Articular chondrocyte of knee joint (primary cell): ENCODE measurements around the gene RFTN1. TPM values are rescaled to one million over a fixed set of nuclear protein-coding genes. Genes with fewer than 3 reads are reported as not detected.

Experiments used
- total RNA-seq: library from RNA; depleted of rRNA; stranded (reverse); fragments of >200 nt; gene quantifications from 2 replicates; pipeline ENCODE4 v1.2.3, GENCODE V29; 2012

The RFTN1 gene, protein sequence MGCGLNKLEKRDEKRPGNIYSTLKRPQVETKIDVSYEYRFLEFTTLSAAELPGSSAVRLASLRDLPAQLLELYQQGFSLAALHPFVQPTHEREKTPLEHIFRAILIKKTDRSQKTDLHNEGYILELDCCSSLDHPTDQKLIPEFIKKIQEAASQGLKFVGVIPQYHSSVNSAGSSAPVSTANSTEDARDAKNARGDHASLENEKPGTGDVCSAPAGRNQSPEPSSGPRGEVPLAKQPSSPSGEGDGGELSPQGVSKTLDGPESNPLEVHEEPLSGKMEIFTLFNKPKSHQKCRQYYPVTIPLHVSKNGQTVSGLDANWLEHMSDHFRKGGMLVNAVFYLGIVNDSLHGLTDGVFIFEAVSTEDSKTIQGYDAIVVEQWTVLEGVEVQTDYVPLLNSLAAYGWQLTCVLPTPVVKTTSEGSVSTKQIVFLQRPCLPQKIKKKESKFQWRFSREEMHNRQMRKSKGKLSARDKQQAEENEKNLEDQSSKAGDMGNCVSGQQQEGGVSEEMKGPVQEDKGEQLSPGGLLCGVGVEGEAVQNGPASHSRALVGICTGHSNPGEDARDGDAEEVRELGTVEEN
- total RNA-seq = 48.1 and 108 TPM in 2 replicates

DNA sequence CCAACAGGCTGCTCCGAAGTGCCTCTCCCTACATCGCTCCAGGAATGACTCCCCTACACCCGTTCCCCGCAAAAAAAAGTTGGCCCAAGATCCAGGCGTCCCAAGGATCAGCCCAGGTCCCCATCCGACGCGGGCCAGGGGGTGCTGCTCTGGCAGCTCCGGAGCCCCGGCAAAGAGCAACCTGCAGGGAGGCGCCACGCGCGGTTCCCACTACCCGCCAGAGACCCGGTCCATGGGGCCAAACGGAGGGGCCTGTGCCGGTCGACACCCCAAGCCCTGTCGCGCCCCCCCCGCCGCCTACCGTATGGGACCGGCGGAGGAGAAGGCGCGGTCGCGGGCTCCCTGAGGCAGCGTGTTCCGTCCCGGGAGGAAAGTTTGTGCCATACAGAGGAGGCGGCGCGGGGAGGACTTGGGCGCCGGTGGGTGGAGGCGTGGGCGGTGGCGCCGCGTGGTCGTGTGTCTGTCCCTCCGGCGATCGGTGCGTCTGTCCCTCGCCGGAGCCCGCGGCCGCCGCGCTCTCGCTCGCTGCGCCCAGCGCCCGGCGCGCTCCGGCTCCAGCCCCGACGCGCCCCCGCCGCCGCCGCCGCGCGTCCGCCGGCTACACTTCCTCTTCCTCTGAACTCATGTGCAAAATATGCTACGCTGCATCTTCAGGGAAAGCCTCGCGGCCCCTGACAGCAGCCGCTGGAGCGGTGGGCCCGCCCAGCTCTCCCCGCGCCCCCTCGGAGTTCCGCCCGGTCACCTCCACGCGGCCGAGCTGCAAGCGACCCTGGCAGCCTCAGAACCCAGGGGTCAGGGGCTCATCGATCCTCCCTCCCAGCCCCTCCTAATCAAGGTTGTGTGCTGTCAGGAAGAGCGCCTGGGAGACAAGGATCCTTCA, at the start of gene RFTN1:
TSS of gene RFTN1 (minus strand) at position 559 of the 880 bp plus-strand sequence. CDS start 19,830 bp downstream, outside the sequence.

Other genes with a start within 250 kb of the RFTN1 start
- gene DPH3, start 248.8 kb downstream of the RFTN1 start, total RNA-seq = 27.4 and 29.0 TPM in 2 replicates
- gene OXNAD1, start 248.5 kb downstream of the RFTN1 start, total RNA-seq = 10.1 and 13.2 TPM in 2 replicates
- 0.22 TPM in 1 of 2 replicates, not detected in the other for gene DAZL, start 91.7 kb upstream of the RFTN1 start, total RNA-seq